GM23338 (cell line): ENCODE measurements around the gene C14orf180.

Experiments
- CREB1 ChIP-seq: fragments of 250-450 bp; sonication (Bioruptor Pico); IDR thresholded peaks from 2 replicates; pipeline ENCODE4 v1.5.0; 2020; ENCODE audit warnings: low read depth, mild to moderate bottlenecking, moderate library complexity
- CTCF ChIP-seq, 2 experiments: fragments of 200-600 bp in 1 of 2; sonication (generic) in 1 of 2; conservative IDR thresholded peaks; 2 replicates each; pipeline versions ENCODE4 v1.5.1 to v1.6.1; 2016 to 2017; ENCODE audit warnings: antibody characterized with exemption in 2 of 2, low read depth in 2 of 2, mild to moderate bottlenecking in 2 of 2, moderate library complexity in 1 of 2

DNA sequence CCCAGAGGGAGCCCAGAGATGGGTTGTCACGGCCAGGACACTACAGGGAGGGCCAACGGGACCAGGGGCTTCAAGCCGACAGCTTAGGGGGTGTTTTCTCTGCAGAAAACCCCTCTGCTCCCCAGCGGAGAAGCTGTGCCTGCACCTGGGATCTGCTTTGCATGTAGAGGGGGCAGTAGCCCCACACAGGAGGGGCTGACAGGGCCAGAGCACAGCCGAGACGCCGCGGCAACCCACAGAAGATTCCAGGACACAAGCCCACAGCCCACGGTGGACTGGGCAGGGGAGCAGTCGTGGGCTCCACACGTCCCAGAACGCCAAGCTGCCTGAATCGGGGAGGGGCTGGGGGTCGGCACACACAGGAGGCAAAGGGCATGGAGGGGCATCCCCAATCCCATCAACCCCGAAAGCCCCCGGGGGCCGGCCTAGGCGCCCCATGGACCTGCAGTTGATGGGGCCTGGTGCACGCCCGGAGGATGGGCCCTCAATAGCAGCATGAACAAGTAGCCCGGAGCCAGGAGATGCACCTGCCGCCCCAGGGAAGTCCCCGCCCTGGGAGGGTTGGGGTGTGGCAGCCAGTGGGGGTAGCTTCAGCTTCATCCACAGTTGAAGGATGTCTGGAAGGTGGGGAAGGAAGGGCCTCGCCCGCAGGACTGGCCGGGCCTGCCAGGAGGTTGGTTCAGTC, 55.5 kb downstream of the C14orf180 start:
- TF ChIP-seq CTCF (conservative IDR thresholded peaks at IDR 0.05; ENCODE audit: low read depth in 2 of 2): no peak
- TF ChIP-seq CREB1: no peak
